ENCODE measurements around the gene SORBS1. TPM values are rescaled to one million over a fixed set of nuclear protein-coding genes. Genes with fewer than 3 reads are reported as not detected.
A peak's percentile ranks its signal among the peaks of the same experiment; 100 is the strongest.

The SORBS1 gene
- total and polyA plus RNA-seq, 2 of the 13 experiments (the other 11 are each of a cell fraction or from before 2014, with no cell fraction given): 16.8 to 39.8 TPM

GRCh38 chr10:95443636-95444035 is 117.5 kb downstream of the SORBS1 start (continued):
- TF ChIP-seq CEBPG (CRISPR knock-in tag; IDR thresholded peaks at IDR 0.05) (no peak), ZNF629 (CRISPR knock-in tag; conservative IDR thresholded peaks at IDR 0.05) (0 out of 2 replicates have a peak, but pooled peaks have one; percentile 19), FOXM1 (CRISPR knock-in tag; IDR thresholded peaks at IDR 0.05) (no peak), ZNF142 (CRISPR knock-in tag; IDR thresholded peaks at IDR 0.05) (no peak), MIER3 (CRISPR knock-in tag; IDR thresholded peaks at IDR 0.05; ENCODE audit: borderline replicate concordance) (no peak), SOX5 (CRISPR knock-in tag; IDR thresholded peaks at IDR 0.05; ENCODE audit: borderline replicate concordance) (peak; percentile 28; the same call in 1 of the 2 replicates), SCMH1 (CRISPR knock-in tag; IDR thresholded peaks at IDR 0.05; ENCODE audit: borderline replicate concordance) (no peak), ZNF17 (CRISPR knock-in tag; IDR thresholded peaks at IDR 0.05) (no peak), ZC3H13 (CRISPR knock-in tag; IDR thresholded peaks at IDR 0.05) (no peak), KDM5A (IDR thresholded peaks at IDR 0.05; ENCODE audit: borderline replicate concordance, low read length) (no peak), ATAD3A (CRISPR knock-in tag; IDR thresholded peaks at IDR 0.05) (no peak), ATF7 (IDR thresholded peaks at IDR 0.05) (no peak), ATF7 (CRISPR knock-in tag; IDR thresholded peaks at IDR 0.05) (no peak), POGZ (CRISPR knock-in tag; IDR thresholded peaks at IDR 0.05) (0 out of 2 replicates have a peak, but pooled peaks have one; percentile 29), STAT6 (CRISPR knock-in tag; IDR thresholded peaks at IDR 0.05; ENCODE audit: borderline replicate concordance) (no peak)
- TF ChIP-seq, protein P1, sequence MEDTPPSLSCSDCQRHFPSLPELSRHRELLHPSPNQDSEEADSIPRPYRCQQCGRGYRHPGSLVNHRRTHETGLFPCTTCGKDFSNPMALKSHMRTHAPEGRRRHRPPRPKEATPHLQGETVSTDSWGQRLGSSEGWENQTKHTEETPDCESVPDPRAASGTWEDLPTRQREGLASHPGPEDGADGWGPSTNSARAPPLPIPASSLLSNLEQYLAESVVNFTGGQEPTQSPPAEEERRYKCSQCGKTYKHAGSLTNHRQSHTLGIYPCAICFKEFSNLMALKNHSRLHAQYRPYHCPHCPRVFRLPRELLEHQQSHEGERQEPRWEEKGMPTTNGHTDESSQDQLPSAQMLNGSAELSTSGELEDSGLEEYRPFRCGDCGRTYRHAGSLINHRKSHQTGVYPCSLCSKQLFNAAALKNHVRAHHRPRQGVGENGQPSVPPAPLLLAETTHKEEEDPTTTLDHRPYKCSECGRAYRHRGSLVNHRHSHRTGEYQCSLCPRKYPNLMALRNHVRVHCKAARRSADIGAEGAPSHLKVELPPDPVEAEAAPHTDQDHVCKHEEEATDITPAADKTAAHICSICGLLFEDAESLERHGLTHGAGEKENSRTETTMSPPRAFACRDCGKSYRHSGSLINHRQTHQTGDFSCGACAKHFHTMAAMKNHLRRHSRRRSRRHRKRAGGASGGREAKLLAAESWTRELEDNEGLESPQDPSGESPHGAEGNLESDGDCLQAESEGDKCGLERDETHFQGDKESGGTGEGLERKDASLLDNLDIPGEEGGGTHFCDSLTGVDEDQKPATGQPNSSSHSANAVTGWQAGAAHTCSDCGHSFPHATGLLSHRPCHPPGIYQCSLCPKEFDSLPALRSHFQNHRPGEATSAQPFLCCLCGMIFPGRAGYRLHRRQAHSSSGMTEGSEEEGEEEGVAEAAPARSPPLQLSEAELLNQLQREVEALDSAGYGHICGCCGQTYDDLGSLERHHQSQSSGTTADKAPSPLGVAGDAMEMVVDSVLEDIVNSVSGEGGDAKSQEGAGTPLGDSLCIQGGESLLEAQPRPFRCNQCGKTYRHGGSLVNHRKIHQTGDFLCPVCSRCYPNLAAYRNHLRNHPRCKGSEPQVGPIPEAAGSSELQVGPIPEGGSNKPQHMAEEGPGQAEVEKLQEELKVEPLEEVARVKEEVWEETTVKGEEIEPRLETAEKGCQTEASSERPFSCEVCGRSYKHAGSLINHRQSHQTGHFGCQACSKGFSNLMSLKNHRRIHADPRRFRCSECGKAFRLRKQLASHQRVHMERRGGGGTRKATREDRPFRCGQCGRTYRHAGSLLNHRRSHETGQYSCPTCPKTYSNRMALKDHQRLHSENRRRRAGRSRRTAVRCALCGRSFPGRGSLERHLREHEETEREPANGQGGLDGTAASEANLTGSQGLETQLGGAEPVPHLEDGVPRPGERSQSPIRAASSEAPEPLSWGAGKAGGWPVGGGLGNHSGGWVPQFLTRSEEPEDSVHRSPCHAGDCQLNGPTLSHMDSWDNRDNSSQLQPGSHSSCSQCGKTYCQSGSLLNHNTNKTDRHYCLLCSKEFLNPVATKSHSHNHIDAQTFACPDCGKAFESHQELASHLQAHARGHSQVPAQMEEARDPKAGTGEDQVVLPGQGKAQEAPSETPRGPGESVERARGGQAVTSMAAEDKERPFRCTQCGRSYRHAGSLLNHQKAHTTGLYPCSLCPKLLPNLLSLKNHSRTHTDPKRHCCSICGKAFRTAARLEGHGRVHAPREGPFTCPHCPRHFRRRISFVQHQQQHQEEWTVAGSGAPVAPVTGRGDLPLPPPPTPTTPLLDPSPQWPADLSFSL (CRISPR knock-in tag; IDR thresholded peaks at IDR 0.05): 0 out of 2 replicates have a peak, but pooled peaks have one; percentile 18
